SHP77 (cell line): ENCODE results near the gene NBPF1.
"Not testable (repeated sequence)": the region's sequence is repeated elsewhere in the genome, so short reads cannot be mapped to it uniquely, and the experiment has no call there.

Experiments
- DNase-seq, 2 experiments: peaks; one replicate each; lab custom pipeline; 2025; lab: John Stamatoyannopoulos, UW

The NBPF1 gene

DNA sequence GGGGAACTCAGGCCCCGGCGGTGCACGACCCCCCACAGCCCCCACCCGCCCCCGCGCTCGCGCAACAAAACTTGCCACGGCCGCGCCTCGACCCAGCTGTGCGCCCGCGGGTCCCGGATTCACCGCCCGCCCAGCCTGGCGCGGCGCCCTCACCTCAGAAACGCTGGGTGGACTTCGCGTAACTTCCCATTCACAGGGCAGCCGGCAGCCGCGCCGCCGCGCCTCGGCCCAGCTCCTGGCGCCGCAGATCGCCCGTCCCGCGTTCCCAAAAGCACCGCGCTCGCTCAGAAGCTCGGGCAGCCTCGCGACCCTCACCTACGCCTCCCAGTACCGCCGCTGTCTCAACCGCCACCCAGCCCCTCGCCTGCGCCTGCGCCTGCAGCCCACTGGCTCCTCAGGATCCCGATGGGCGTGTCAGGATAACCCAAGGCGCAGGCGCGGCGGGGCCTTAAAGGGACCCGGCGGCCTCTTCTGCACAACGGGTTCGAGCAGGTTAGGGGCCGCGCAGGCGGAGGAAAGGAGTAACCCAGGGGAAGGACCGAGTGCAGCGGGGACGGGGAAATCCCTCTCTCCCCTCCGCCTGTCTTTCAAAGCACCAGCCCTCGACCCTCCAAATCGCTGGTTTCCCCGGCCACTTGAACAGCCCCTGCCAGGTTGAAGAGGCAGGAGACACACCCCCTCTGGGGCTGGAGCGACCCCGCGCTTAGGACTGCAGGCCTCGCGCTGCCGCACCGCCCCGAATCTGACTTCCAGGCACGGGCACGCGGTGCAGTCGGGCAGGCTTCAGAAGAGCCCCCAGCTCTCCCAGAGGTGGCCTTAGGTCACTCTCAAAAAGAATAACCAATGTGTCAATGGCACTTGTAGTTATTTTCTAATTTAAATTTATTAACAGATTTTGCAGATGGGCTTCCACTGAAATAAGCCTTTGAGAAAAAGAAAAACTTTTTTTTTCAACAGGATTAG, at the start of gene NBPF1:
Gene NBPF1, minus strand, starts transcription at position 380 of the 963 bp plus-strand sequence.
- peak; percentile 99 to 100 for DNase-seq

DNA sequence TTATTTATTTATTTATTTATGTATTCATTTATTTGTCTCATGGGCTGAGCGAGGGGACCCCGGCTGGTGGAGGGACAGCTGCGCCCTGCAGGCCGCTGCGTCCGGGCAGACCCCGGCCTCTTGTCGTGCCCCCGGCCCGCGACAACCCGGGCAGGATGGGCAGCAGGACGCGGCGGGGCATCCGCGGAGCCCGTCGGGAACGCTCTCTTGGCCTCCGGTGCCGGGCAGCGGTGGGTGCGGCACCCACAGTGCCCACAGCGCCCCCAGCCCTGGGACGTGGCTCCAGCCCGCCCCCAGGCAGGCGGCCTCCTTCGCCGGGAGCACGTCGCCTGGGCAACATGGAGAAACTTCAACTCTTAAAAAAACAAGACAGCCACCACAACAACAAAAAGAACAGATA, 44.9 kb upstream of the NBPF1 start:
- not testable (repeated sequence) for DNase-seq

DNA sequence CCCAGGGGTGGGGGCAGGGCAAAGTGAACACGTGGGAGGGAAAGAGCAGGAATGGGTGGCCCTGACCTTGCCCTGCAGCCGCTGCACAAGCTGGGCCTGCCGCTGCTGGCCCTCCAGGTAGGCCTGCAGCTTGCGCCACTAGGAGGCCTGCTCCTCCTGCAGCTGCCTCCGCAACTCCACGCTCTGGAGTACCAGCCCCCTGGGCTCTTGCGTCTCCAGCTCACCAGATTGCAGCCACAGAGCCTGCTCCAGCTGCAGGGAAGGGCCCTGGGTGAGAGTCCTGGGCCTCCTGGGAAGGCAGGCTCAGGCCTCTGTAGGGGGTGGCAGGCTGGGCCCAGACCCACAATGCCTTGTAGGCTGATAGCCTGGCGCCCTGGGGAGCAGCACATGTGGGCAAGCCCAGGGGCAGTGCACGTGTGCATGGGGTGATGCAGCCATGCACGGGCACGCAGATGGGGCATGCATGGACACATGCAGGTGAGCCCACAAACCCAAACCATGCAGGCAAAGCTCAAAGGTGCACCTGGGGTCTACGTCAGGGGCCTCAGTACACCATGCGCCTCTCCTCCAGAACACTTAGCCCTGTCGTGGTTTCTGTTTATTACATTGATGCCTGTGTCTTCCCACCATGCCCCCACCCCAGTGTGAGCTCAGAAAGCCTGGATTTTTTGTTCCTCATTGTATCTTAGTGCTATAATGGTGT, 43.8 kb upstream of the NBPF1 start:
- DNase-seq, result not testable (repeated sequence)

DNA sequence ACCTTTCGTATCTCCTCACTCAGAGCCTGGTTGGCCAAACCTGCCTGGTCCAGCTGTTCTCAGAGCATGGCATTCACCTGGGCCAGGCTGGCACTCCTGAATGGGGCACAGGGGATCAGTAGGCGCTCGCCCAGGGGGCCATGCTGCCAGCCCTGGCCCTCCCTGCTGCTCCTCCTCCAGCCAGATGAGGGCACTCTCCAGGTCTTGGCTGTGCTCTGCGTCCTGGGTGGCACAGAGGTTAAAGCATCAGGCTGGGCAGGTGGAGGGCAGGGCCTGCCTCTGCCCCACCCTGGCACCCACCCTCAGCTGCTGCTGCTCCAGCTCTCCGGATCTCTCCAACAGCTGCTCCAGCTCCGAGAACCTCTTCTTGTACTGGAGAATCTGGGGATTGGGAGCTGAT, 43.2 kb upstream of the NBPF1 start:
- not testable (repeated sequence) for DNase-seq

DNA sequence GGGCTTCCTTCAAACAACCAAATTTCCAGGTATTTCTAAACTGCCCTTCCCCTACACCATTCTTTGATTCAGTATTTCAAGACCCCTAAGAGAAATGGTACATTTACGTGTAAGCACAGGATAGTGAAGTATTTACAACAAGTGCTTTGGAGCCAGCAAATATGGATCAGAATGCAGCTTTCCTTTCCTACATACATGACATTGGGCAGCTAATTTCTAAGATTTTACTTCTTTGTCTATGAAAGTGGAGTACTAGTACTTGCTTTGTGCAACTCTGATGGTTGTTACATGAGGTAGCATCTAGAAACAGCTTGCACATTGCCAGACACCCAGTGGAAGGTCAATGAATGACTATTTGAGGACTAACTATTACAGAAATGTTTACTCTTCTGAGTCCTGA, 38.2 kb upstream of the NBPF1 start:
- DNase-seq, result not testable (repeated sequence)

DNA sequence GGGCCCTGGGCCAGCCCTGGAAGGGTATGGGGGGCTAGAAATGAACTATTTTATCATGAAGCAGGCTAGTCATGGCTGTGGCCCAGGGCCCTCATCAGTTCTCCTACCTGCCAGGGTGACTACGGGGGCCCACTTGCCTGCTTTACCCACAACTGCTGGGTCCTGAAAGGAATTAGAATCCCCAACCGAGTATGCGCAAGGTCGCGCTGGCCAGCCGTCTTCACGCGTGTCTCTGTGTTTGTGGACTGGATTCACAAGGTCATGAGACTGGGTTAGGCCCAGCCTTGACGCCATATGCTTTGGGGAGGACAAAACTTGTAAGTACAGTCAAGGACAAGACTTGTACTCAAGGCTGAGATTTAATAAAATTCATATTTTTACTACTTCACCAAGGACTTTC, 36.6 kb upstream of the NBPF1 start:
- DNase-seq, result not testable (repeated sequence)

DNA sequence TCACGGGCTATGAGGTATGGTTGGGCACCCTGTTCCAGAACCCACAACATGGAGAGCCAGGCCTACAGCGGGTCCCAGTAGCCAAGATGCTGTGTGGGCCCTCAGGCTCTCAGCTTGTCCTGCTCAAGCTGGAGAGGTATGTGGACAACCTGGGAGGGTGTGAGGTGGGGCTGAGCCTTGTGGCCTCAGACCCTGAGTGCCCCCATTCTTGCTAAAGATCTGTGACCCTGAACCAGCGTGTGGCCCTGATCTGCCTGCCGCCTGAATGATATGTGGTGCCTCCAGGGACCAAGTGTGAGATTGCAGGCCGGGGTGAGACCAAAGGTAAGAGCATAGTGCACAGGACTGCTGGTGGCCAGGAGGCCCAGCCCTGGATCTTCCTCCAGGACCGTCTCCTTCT, 36.0 kb upstream of the NBPF1 start:
- DNase-seq, result not testable (repeated sequence)

DNA sequence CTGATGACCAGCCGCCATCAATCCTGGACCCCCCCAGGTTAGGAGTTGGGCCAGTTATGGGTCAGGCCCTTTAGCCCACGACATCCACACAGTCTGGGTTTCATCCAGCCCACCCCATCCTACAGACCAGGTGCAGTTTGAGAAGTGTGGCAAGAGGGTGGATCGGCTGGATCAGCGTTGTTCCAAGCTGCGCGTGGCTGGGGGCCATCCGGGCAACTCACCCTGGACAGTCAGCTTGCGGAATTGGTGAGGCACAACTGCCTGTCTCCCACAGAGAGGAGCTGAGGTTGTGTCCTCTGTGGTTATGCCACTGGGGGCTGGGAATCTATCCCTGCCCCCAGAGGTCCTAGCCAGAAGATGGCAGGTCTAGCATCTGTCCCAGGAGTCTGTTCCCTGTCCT, 35.4 kb upstream of the NBPF1 start:
- DNase-seq, result not testable (repeated sequence)

DNA sequence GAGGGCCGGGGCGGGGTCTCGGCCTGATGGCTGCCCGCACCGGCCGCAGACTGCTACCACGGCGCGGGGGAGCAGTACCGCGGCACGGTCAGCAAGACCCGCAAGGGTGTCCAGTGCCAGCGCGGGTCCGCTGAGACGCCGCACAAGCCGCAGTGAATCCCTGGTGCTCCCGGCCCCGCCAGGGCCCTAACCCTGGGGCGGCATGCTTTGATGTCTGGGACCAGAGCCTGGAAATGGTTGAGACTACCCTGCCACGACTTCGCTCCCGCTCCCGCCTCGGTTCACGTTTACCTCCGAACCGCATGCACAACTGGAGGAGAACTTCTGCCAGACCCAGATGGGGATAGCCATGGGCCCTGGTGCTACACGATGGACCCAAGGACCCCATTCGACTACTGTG, 34.9 kb upstream of the NBPF1 start:
- DNase-seq, result not testable (repeated sequence)

DNA sequence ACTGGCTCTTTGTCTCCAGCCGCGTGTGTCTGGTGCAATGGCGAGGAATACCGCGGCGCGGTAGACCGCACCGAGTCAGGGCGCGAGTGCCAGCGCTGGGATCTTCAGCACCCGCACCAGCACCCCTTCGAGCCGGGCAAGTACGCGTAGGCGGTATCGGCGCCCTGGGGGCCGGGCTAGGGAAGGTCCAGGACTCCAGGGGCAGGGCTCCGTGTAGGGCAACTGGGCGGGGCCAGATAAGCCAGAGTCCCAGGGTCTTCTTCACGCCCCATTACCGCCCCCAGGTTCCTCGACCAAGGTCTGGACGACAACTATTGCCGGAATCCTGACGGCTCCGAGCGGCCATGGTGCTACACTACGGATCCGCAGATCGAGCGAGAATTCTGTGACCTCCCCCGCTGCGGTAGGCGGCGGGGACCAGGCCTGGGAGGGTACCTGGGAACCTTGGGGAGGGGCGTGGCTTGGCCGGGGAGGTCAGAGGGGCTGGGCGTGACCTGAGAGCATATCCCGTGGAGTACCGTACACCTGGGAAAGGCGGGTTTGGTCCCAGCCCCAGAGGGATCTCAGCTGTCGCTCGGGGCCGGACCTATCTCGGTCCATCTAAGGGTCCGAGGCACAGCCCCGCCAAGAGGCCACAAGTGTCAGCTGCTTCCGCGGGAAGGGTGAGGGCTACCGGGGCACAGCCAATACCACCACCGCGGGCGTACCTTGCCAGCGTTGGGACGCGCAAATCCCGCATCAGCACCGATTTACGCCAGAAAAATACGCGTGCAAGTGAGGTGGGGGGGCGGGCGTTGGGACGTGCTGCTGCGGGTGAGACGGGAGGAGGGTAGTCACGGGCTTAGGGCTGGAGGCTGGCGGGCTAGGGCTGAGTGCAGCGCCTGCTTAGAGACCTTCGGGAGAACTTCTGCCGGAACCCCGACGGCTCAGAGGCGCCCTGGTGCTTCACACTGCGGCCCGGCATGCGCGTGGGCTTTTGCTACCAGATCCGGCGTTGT, 34.1 kb upstream of the NBPF1 start:
- not testable (repeated sequence) for DNase-seq

DNA sequence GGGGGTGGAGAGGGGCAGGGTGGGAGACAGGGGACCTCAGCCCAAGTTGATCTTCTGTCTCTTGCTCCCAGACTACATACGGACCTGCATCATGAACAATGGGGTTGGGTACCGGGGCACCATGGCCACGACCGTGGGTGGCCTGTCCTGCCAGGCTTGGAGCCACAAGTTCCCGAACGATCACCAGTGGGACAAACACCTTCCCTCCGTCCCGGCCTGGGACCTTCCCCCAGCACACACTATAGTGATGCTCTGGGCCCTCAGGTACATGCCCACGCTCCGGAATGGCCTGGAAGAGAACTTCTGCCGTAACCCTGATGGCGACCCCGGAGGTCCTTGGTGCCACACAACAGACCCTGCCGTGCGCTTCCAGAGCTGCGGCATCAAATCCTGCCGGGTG, 33.4 kb upstream of the NBPF1 start:
- DNase-seq, result not testable (repeated sequence)

DNA sequence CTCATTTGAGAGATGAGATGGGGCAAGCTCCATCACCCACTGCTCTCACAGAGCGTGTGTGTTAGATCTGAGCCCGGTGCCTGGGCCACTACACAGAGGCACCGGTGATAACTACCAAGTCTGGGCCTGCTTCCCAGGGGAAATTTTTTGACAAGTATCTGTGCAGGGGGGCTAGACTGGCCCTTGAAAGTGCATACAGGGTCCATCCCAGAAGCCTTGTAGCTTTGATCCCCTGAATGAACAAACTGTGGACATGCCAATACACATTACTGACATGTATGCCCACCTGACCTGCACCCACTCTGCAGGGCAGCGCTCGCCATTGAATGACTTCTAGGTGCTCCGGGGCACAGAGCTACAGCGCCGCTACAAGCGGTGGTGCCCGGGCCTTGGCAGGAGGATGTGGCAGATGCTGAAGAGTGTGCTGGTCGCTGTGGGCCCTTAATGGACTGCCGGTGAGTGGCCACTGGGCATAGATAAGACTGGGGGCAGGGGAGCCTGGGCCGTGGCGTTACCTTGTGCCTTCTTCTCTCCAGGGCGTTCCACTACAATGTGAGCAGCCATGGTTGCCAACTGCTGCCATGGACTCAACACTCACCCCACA, 32.8 kb upstream of the NBPF1 start:
- DNase-seq, result not testable (repeated sequence)

DNA sequence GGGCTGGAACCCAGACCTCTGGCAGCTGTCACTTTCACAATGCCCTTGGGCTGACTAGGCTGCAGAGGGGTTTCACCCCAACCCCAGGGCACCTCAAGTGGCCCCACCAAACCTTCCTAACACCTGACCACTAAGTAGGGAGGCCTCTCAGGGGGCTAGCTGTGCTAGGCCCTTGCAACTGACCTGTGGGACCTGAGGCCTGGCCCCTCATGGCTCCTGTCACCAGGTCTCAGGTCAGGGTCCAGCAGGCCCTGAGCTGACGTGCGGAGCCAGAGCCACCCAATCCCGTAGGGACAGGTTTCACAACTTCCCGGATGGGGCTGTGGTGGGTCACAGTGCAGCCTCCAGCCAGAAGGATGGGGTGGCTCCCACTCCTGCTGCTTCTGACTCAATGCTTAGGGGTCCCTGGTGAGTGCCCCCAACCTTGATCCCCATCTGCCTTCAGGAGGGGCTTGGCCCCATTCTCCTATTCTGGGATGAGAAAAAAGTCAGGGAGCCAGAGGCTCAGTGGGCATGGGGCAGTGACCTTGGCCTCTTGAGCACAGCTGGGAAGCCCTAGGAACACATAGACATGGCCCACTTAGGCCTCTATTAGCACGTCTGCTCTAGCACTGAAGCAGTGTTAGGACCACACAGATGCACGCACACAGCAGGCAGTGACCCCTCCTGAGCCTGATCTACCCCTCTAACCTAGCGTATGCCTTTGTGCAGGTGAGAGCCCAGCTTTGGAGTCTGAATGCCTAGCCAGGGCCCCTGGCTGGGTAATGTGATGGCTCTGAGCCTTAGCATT, 32.1 kb upstream of the NBPF1 start:
- DNase-seq, result not testable (repeated sequence)

DNA sequence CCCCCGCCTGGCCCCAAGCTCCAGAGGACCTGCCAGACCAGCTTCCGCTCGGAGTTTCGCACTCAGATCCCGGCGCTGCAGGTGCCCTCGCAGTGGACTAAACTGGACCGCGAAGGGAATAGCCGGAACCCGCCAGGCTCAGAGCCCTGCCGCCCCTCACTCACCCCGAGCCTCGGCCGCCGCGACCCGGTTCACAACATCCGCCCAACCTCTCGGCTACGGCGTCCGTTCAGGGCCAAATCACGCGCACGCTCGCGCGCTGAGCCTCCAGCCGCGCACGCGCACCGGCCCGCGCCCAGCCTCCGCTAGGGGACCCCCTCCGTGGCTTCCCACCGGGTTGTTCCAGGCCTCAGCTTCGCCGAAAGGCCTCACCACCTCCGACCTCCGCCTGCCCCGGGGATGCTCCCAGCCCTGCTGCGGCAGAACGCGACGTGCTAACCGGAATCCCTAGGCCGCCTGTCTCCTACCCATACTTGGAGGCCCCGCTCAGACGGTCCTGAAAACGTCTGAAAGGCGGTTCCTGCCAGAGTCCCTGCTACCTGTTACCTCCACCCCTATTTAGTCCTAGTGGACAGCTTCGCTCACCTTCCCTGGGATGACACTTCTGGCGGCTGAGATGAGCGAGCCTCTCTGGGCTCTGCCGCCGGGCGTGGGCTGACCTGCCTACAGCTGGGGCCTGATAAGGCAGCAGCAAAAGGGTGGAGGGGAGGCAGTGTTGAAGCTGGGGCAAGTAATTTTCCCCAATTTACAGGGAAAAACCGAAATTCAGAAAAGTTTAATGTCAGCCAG, 31.3 kb upstream of the NBPF1 start:
- peak; percentile 96 to 97 for DNase-seq

DNA sequence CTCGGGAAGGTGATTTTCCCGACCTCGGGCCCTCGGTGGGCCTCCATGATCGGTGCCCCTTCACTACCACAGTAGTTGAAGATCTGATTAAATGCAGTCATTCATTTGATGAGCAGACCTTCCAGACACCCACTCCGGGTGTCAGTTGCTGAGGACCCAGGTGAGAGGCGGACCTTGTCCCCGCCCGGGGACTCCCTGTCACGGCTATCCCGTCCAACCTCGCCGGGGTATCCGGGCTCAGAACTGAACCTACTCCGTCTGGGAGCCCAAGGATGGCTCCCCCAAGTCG, 30.8 kb upstream of the NBPF1 start:
- no peak for DNase-seq

DNA sequence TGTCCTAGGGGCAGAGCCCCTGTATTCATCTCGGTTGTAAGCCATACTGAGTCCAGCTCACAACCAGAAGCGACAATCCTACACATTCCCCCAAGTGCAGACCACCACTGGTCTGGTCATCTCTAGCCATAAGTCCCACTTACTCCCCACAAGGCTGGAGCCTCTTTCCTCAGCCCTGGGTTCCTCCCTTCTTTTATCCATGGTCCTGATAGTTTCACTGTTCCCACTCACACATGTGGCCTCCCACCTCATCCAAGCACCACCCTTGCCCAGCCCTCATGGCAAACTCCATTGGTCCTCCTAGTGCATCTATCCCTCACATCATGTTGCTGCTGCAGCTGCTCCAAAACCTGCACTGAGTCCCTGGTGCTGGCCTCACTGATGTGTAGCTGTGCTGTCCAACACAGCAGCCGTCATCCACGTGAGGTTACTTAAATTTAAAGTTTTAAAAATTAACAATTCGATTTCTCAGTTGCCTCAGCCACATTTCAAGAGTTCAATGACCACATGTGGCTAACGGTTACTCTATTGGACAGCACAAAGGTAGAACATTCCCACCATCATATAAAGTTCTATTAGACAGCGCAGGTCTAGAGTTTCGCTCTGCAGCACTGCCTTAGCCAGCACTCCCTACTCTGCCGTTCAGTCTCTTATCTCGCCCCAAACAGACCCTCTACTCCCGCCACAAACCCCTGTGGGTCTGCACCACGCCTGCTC, 30.3 kb upstream of the NBPF1 start:
- not testable (repeated sequence) for DNase-seq

DNA sequence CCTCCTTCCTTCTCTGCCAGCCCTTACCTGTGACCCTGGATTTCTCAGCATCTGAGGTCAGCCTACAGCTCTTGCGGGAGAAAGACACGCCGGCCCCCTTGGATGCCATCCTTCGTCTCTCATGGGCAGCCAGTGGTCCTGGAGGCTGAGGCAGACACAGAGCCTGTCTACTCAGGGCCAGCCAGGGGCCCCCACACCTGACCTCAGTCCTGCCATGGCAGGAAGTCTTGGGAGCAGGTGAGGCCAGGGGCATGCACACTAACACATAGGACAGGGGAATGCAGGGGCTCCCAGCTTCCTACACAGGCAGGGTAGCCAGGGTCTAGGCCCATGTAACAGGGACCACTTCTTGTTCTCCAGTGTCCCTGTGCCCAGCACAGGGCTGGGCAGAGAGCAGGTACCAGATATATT, 29.6 kb upstream of the NBPF1 start:
- not testable (repeated sequence) for DNase-seq

DNA sequence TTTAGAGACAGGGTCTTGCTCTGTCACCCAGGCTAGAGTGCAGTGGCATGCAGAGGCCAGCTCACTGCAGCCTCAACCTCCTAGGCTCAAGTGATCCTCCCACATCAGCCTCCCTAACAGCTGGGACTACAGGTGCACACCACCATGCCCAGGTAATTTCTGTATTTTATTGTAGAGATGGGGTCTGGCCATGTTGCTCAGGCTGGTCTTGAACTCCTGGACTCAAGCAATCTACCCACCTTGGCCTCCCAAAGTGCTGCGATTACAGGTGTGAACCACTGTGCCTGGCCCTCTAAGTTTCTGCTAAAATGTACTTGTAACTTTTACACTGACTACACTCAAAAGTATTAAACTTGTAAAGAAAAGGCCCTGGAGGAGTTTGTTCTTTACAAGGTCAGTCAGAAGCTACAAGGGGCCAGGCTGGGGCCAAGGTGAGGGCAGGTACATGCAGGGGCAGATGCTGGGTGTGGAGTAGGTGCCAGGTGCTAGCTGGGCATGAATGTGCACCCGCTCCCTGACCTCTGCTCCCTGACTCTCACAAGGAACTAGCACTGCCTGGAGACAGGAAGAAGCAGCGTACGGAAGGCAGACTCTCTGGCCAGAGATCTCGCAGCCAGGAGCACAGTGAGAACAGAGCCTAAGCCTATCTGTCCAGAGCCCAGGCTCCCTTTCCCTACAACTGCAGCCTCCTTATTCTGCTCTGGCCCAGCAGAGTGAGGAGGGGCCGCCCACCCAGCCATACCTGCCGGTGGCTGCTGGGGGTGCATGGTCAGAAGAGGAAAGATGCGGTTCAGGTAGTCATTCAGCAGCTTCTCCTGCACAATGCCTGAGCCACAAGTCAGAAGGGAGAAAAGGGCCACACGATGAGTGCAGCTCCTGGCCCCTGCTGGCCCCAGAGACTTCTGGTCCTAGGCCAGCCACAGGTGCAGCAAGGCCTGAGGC, 28.9 kb upstream of the NBPF1 start:
- DNase-seq, result not testable (repeated sequence)
